Upper lobe of left lung (tissue), 4 donors: ENCODE data around the gene EIF4EBP3.

Source experiments
- CTCF ChIP-seq, 6 experiments: fragments of 450-650 bp in 4 of 6; fragments of 200-600 bp in 2 of 6; sonication (generic) in 2 of 6; IDR thresholded peaks; one replicate each; pipeline ENCODE4 v1.5.1; 2016 to 2019; ENCODE audit warnings: antibody characterized with exemption in 6 of 6
- EP300 ChIP-seq, 4 donors: sonication (generic); formaldehyde crosslinking; IDR thresholded peaks; one replicate each; pipeline ENCODE4 v1.5.1; 2017; ENCODE audit warnings: antibody characterized with exemption in 4 of 4, control low read depth in 2 of 4
- POLR2A ChIP-seq, 4 donors: fragments of 450-650 bp; IDR thresholded peaks; one replicate each; pipeline ENCODE4 v1.5.1; 2016 to 2017; ENCODE audit warnings: antibody characterized with exemption in 4 of 4, mild to moderate bottlenecking in 2 of 4
- POLR2AphosphoS5 ChIP-seq, 2 donors: sonication (generic); formaldehyde crosslinking; IDR thresholded peaks; one replicate each; pipeline ENCODE4 v1.5.1; 2017; ENCODE audit warnings: antibody characterized with exemption in 2 of 2

- no peak for TF ChIP-seq POLR2AphosphoS5 (IDR thresholded peaks at IDR 0.05)
- TF ChIP-seq CTCF (IDR thresholded peaks at IDR 0.05) = no peak
- no peak for TF ChIP-seq POLR2A (IDR thresholded peaks at IDR 0.05)
- no peak for TF ChIP-seq EP300 (IDR thresholded peaks at IDR 0.05)
Measured at GRCh38 chr5:140576776-140577201, 29.3 kb downstream of the EIF4EBP3 start.
